GM18861 (cell line): ENCODE results near the gene CRISPLD2.
"Not testable (repeated sequence)": the region's sequence is repeated elsewhere in the genome, so short reads cannot be mapped to it uniquely, and the experiment has no call there.

Source experiments
- ATAC-seq: cut with Tn5 transposase; IDR thresholded peaks from one replicate; pipeline ENCODE4 v1.9.1; 2021; ENCODE audit not compliant: unreplicated experiment

CRISPLD2 gene

DNA sequence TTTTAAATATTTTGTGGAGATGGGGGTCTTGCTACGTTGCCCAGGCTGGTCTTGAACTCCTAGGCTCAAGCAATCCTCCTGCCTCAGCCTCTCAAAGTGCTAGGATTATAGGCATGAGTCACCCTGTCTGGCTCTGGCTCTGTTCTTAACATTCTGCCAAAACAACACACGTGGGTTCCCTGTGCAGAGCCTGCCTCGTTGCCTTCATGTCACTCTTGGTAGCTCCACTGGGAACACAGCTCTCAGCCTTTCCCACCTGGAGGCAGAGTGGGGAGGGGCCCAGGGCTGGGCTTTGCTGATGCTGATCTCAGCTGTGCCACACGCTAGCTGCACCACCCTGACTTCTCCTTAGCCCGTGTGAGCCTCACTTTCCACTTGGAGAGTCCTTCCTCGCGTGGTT, 19.3 kb downstream of the CRISPLD2 start:
- no peak for ATAC-seq

- ATAC-seq, result no peak
Observed at GRCh38 chr16:84839956-84840355, 20.2 kb downstream of the CRISPLD2 start.

DNA sequence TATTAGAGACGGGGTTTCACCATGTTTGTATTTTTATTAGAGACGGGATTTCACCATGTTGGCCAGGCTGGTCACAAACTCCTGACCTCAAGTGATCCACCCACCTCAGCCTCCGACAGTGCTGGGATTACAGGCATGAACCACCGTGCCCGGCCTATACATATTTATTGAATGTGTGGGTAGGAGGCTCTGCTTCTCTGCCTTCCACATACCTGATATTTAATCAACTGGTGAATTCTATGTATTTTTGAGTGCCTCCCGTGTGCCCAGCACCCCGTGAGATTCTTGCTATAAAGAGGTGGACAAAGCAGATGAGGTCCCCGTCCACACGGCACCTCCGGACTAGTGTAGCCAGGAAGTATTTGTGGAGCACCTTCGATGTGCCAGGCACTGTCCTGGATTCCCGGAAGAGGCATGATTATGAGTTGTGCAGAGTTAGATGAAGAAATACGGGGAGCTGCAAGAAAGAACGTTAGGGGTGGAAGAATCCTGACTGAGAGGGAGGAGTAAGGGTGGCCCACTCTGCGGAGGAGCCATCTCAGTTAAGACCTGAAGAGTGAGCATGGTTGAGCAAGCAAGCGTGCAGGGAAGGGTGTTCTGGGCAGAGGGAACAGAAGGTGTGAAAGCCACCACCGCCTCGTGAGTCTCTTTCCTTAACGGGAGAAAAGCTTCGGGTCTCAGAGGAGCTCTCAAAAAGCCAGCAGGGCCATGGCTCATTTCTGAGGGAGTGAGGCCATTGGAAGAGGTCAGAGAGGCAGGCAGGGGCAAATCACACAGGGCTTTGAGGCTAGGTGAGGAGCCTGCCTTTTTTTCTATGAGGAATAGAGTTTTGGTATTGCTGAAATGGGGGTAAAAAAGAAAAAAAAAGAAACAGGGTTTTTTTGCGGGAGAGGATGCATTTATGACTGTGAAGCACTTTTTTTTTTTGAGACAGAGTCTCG, 21.2 kb downstream of the CRISPLD2 start:
- ATAC-seq, result no peak

DNA sequence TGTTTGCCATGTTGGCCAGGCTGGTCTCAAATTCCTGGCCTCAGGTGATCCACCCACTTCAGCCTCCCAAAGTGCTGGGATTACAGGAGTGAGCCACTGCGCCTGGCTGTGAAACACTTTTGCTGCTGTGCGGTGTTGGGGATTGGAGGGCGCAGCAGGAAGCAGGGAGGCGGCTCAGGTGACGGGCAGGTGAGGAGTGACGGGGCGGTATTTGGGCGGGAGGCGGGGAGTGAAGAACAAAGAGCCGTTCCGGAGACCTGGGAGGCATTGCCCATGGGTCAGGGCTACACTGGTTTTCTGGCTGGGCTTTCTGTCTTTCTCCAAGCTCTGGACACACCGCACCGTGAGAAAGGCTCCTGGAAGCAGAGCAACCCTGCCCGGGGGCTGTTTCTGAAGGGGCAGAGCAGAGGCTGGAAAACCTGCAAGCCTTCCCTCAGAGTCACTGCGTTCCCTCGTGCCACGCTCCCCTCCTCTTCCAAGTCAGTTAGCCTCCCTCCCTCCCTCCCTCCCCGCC, 22.1 kb downstream of the CRISPLD2 start:
- no peak for ATAC-seq

DNA sequence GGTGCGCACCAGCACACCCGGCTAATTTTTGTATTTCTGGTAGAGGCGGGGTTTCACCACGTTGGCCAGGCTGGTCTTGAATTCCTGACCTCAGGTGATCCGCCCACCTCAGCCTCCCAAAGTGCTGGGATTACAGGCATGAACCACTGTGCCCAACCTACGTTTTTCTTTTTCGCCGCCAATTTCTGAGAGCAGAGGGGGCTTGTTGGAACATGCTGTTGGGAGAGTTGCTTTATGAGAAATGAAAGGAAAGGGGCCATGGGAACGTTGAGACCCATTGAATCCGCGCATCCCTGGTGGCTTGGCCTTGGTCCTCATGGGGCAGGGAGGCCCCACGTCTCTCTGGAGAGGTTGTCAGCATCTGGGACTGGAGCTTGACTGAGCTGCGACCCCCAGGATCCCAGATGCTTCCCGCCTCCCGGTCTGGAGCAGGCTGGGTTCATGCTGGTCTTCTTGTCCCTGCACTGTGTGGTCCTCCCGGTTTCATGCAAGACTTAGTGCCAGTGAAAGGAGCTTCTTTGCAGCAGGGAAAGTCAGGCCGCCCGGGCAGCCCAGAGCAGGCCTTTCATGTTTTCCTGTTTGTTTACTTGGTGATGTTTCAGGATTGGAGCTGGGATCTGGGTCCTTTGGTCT, 22.8 kb downstream of the CRISPLD2 start:
- ATAC-seq, result no peak

DNA sequence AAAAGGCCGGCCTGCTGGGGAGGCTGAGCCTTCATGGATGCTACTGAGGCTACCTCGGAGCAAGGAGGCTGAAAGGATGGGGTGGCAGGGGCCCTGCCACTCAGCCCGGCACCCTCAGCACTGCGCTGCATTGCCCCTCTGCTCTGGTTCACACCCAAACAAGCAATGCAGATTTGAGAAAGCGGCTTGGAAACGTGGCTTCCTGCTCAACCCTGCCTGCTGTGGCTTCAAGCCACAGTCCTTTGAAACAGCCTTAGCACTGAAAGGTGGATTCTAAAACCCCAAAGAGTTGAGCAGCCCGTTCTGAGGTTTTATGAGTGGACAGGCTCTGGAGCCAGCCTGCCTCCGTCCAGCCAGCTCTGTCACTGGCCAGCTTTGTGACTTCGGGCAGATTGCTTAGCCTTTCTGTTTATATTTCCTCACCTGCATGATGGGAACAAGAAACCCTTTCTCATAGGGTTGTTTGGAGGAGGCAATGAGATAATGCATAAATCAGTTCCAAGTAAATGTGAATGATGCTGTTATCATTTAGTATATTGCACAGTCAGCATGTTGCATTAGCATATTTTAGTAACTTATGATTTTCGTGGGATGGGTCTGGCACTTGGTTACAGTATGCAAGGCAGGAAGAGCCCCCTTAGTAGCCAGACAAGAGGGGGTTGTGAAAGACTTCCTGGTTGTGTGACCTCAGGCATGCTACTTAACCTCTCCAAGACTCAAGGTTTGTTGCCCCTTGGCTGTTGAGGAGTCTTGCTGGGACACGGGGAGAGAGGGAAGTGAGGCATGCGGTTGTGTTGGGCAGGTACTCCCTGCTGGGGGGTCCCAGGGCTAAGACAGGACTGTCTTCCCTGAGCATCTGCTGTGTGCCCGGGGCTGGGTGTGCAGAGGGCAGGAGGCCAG, 23.6 kb downstream of the CRISPLD2 start:
- no peak for ATAC-seq

- no peak for ATAC-seq
Observed at GRCh38 chr16:84844049-84844350, 24.2 kb downstream of the CRISPLD2 start.

DNA sequence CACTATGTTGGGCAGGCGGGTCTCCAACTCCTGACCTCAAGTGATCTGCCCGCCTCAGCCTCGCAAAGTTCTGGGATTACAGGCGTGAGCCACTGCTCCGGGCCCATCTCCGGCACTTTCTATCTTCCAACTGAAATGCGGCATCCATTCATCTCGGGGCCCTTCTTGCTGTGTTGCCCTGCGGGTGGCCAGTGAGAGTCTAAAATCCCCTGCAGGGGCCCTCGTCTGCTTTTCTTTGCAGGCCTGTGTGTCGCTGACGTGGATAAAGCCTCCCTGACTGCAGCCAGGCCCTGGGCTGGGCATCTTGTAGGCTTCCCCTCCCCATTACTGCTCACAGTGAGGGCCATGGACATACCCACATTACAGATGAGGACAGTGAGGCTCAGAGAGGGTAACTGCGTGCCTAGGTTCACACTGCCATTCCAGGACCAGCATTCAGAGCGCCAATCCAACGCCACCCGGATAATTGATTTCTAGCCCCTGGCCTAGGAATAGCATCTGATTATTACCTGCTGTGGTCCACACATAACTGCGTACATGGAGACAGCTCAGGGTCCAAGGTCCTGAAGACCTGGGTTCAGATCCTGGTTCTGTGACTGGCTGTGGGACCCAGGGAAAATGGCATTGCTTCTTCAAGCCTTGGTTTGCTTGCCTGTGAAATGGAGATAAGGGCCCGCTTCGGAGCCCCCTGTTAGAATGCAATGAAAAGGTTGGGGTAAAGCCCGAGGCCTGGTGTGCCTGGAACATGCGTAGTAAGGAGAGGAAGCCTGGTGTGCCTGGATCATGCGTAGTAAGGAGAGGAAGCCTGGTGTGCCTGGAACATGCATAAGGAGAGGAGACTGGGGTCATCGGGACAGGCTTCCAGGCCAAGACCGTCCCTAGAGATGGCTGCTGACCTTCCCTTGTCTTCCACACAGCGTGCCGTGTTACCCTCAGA, 25.0 kb downstream of the CRISPLD2 start:
- no peak for ATAC-seq

DNA sequence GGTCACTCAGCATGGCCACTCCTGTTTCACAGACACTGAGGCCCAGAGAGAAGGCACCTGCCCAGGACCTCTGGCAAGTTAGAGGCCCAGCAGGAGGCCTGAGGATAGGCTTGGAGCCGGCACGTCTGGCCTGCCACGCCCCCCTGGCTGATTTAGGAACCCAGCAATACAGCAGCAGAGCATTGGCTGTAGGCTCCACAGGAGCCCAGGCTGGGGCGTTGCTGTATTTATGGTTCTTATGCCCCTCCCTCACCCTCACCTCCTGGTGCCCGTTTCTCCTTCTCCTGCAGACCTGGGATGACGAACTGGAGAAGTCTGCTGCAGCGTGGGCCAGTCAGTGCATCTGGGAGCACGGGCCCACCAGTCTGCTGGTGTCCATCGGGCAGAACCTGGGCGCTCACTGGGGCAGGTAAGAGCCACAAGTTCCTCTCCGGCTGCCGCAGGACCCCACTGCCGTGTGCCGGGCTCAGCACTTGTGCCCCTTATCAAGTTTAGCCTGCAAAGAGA, 25.8 kb downstream of the CRISPLD2 start:
- ATAC-seq, result no peak

DNA sequence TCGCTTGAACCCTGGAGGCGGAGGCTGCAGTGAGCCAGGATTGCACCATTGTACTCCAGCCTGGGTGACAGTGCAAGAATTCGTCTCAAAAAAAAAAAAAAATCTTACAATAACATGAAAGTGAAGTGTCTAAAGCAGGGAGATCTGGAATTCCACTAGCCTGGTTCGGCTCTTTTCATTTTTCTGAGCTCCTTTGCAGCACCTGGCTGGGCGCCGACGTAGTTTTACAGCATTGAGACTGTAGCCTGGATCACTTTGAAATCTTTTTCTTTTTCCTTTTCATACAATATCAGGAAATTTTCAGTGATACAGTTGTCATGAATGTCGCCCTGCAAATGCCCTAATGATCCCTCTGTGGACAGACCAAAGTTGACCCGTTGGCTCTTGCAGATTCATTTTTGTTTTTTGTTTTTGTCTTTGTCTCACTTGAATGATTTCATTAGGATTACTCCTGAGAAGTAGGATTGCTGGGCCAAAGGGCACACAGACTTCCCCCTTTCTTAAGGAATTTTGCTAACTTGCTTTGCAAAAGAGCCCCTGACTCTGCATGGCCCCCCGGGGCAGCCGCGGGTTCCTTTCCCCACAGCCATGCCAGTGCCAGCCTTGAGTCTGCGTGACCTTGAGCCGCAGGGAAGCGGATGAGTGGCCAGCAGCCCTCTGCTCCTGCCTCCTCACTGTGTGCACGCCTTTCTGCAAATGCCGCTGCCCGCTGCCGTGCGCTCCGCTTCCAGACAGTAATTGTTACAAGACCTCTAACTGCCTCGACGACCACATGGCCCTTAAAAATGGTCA, 28.0 kb downstream of the CRISPLD2 start:
- no peak for ATAC-seq

DNA sequence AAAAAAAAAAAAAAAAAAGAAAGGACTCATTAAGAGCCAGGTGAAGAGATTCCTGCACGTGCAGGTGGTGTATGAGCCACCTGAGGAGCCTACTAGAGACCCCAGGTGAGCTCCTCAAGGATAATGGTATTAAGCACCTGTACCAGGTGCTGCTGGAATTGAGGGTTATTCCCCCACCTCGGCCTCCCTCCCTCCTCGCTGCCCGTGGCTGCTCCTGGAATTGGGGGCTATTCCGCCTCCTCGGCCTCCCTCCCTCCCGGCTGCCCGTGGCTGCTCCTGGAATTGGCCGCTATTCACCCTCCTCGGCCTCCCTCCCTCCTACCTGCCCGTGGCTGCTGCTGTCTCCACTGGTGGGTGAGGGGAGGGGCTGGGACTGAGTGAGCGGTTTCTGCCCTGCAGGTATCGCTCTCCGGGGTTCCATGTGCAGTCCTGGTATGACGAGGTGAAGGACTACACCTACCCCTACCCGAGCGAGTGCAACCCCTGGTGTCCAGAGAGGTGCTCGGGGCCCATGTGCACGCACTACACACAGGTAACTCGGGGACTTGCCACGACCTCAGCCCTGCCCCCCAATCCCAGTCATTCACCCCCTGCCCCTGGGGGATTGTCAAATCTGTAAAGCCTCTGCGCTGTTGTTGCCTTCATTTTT, 29.3 kb downstream of the CRISPLD2 start:
- ATAC-seq, result no peak

DNA sequence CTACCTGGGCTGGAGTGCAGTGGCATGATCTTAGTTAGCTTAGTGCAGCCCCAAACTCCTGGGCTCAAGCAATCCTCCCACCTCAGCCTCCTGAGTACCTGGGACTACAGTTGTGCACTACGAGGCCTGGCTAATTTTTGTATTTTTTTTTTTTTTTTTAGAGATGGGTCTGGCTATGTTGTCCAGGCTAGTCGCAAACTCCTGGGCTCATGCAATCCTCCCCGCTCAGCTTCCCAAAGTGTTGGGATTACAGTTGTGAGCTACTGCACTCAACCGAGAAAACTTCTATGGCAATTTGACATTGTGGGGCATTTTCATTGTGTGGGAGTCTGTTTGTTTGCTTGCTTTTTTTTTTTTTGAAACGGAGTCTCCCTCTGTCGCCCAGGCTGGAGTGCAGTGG, 30.0 kb downstream of the CRISPLD2 start:
- no peak for ATAC-seq

DNA sequence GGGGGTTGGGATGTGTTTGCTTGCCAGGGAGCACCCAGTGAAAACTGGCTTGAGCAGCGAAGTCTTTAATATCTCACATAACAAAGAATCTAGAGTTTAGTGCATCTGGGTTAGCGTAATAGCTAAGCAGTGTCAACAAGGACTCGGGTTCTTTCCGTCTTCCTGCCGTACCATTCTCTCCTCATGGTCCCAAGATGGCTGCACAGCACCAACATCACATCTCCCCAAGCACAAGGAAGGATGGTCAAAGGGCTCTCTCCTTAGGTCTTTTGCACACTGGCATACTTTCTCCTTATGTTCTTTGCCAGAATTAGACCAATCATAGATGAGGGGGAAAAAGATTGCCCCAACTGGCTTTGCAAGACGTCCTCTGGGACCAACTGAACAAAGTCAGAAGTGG, 30.9 kb downstream of the CRISPLD2 start:
- ATAC-seq, result no peak

GRCh38 chr16:84851192-84852127, 31.7 kb downstream of the CRISPLD2 start:
- no peak for ATAC-seq

DNA sequence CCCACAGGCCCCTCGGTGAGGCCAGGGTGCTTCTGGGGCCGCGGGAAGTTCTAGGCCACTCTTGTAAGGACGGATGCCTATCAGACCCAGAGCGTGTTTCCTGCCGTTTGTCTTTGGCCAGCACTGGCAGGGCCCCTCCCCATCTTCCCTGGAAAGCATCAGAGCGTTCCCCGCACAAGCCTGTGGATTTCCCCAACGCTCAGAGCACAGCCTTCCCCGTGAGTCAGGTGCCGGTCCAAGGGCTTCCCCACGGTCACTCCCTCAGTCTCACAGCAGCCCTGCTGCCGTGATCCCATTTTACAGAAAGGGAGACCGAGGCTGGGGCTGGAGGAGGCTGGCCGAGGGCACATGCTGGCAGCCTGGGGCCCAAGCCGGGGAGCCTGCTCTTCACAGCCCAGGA, 33.7 kb downstream of the CRISPLD2 start:
- ATAC-seq, result no peak

GRCh38 chr16:84854759-84855158, 35.0 kb downstream of the CRISPLD2 start:
- ATAC-seq, result no peak

DNA sequence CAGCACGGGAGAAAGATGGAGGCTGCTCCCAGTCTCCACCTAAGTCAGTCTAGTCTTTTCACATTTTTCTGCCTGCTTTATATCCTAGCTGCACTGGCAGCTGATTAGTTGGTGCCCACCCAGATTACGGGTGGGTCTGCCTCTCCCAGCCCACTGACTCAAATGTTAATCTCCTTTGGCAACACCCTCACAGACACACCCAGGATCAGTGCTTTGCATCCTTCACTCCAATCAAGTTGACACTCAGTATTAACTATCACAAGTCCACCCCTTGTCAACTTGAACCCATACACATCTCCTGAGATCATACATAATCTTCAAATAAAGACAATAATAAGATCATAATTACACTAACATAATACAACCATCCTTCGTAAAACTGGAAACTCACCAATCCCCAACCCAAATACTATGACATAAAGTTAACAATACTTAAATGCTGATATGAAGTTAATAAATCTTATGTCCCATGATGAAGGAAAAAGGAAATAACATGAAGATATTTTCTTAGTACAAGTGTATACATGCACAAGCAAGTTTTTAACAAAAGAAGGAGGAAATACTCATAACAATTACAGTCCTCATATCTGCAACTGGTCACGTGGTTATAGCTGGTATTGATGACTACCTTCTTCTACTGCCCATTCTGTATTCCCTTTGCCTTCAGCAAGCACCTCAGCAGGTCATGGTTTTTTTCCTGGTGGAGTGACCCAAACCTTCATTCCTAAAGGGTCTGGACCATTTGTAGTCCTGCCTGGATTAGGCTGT, 35.8 kb downstream of the CRISPLD2 start:
- not testable (repeated sequence) for ATAC-seq
